Left ventricle myocardium superior (tissue), 1 donor: ENCODE results near the gene ABI3BP. TPM values are rescaled to one million over a fixed set of nuclear protein-coding genes. Genes with fewer than 3 reads are reported as not detected.
A peak's percentile ranks its signal among the peaks of the same experiment; 100 is the strongest.

Source experiments
- ATAC-seq: fragments of 200-7000 bp; cut with Tn5 transposase; one replicate; pipeline ENCODE4 v1.9.1; 2020; ENCODE audit warnings: mild to moderate bottlenecking, moderate library complexity
- DNase-seq: peaks from one replicate; pipeline ENCODE4 v3.0.0-alpha.2; 2020
- intact Hi-C: fragments of 100-400 bp; cut with micrococcal nuclease; formaldehyde crosslinking; loops from one replicate; pipeline ENCODE4 v1.11.0; 2022
- total RNA-seq: library from RNA; stranded (reverse); fragmentation: NEBNext Ultra II Directional; extraction: Animal tissue kit (Norgen Biotek cat#: 25700); gene quantifications from one replicate; pipeline ENCODE4 v1.2.1, GENCODE V29; 2021
- donor health status: DM: no; HTN: yes; CAD: no; lungs with severe emphysema.

Gene ABI3BP
- total RNA-seq, 1 donor from 2014 or later = 23.4 TPM

- DNase-seq (no peak), ATAC-seq (peak; percentile 27)
- intact Hi-C loops = no loop called here
Observed at GRCh38 chr3:100865442-100865841, 127.8 kb downstream of the ABI3BP start.

- no peak for ATAC-seq
- intact Hi-C loops = no loop called here
- DNase-seq = no peak
Observed at GRCh38 chr3:100864471-100865250, 128.6 kb downstream of the ABI3BP start.

GRCh38 chr3:100857863-100858262 is 135.4 kb downstream of the ABI3BP start:
- intact Hi-C loops = no loop called here
- ATAC-seq (no peak), DNase-seq (no peak)

GRCh38 chr3:100856821-100857220 is 136.4 kb downstream of the ABI3BP start:
- ATAC-seq = no peak
- no peak for DNase-seq
- intact Hi-C loops = no loop called here

- ATAC-seq (no peak), DNase-seq (no peak)
- intact Hi-C loops = no loop called here
Observed at GRCh38 chr3:100852840-100853239, 140.4 kb downstream of the ABI3BP start.

GRCh38 chr3:100850701-100851100 is 142.5 kb downstream of the ABI3BP start:
- ATAC-seq (no peak), DNase-seq (no peak)
- intact Hi-C loops = no loop called here

- ATAC-seq (no peak), DNase-seq (no peak)
- intact Hi-C loops = no loop called here
Observed at GRCh38 chr3:100850156-100850555, 143.1 kb downstream of the ABI3BP start.

GRCh38 chr3:100844063-100844936 is 148.9 kb downstream of the ABI3BP start:
- intact Hi-C loops = no loop called here
- no peak for DNase-seq
- ATAC-seq = no peak

- ATAC-seq = no peak
- no peak for DNase-seq
- intact Hi-C loops = no loop called here
Observed at GRCh38 chr3:100838157-100838556, 155.1 kb downstream of the ABI3BP start.

- DNase-seq (no peak), ATAC-seq (no peak)
- intact Hi-C loops = no loop called here
Observed at GRCh38 chr3:100836661-100837060, 156.6 kb downstream of the ABI3BP start.

GRCh38 chr3:100834332-100834731 is 158.9 kb downstream of the ABI3BP start:
- ATAC-seq = no peak
- intact Hi-C loops = no loop called here
- no peak for DNase-seq

- intact Hi-C loops = no loop called here
- no peak for ATAC-seq
Observed at GRCh38 chr3:100833483-100833882, 159.7 kb downstream of the ABI3BP start.

GRCh38 chr3:100831629-100832028 is 161.6 kb downstream of the ABI3BP start:
- ATAC-seq = no peak
- intact Hi-C loops = no loop called here
- DNase-seq = no peak

More at GRCh38 chr3:100833483-100833882, 159.7 kb downstream of the ABI3BP start:
- DNase-seq = no peak

GRCh38 chr3:100830931-100831330 is 162.3 kb downstream of the ABI3BP start:
- DNase-seq (no peak), ATAC-seq (no peak)
- intact Hi-C loops = no loop called here

- DNase-seq (no peak), ATAC-seq (no peak)
- intact Hi-C loops = no loop called here
Observed at GRCh38 chr3:100825574-100825973, 167.6 kb downstream of the ABI3BP start.

- intact Hi-C loops = no loop called here
- no peak for DNase-seq
Observed at GRCh38 chr3:100815583-100815982, 177.6 kb downstream of the ABI3BP start.

GRCh38 chr3:100813828-100814227 is 179.4 kb downstream of the ABI3BP start:
- intact Hi-C loops = no loop called here
- no peak for ATAC-seq

More at GRCh38 chr3:100815583-100815982, 177.6 kb downstream of the ABI3BP start:
- ATAC-seq = no peak

GRCh38 chr3:100811779-100812507 is 181.3 kb downstream of the ABI3BP start:
- no peak for ATAC-seq
- intact Hi-C loops = no loop called here

More at GRCh38 chr3:100813828-100814227, 179.4 kb downstream of the ABI3BP start:
- no peak for DNase-seq

GRCh38 chr3:100810671-100811070 is 182.6 kb downstream of the ABI3BP start:
- DNase-seq (no peak), ATAC-seq (no peak)
- intact Hi-C loops = no loop called here

More at GRCh38 chr3:100811779-100812507, 181.3 kb downstream of the ABI3BP start:
- no peak for DNase-seq

GRCh38 chr3:100804631-100805030 is 188.6 kb downstream of the ABI3BP start:
- intact Hi-C loops = no loop called here

More at GRCh38 chr3:100804631-100805030, 188.6 kb downstream of the ABI3BP start:
- no peak for ATAC-seq
- DNase-seq = no peak
